ENCODE results near the gene PHLDB3. TPM values are rescaled to one million over a fixed set of nuclear protein-coding genes. Genes with fewer than 3 reads are reported as not detected.

PHLDB3 gene
- polyA plus RNA-seq, 1 donor from 2014 or later: 5.6 TPM

GRCh38 chr19:43474986-43475705 is 29.4 kb downstream of the PHLDB3 start:
- no peaks in the 10 kb centered on the region for H3K27me3 ChIP-seq (ENCODE audit: insufficient read depth, low read depth, low read length)
- no peak overlapping the region for H2AFZ ChIP-seq (ENCODE audit: low read depth, low read length)
- no peaks in the 10 kb centered on the region for H3K9me3 ChIP-seq (ENCODE audit: low read length)
- no peaks in the 10 kb centered on the region for H3F3A ChIP-seq (ENCODE audit: insufficient read depth, low read length, poor library complexity, severe bottlenecking)
- no peak overlapping the region for H3K4me2 ChIP-seq (ENCODE audit: low read length)
- peak overlapping the region; percentile 54 for H3K4me3 ChIP-seq (ENCODE audit: low read length)
- no peaks in the 10 kb centered on the region for H3K36me3 ChIP-seq (ENCODE audit: insufficient read depth, low read length)
- TF ChIP-seq MXI1 (conservative IDR thresholded peaks at IDR 0.05; ENCODE audit: poor library complexity, severe bottlenecking): no peak
- no peak for TF ChIP-seq CTCF (IDR thresholded peaks at IDR 0.05; ENCODE audit: poor library complexity, severe bottlenecking)
- no peak for TF ChIP-seq EZH2 (IDR thresholded peaks at IDR 0.05; ENCODE audit: borderline replicate concordance, insufficient read depth, low read length, poor library complexity, severe bottlenecking)
- TF ChIP-seq SMC3 (conservative IDR thresholded peaks at IDR 0.05; ENCODE audit: poor library complexity): no peak
- no peak for TF ChIP-seq TAF1 (IDR thresholded peaks at IDR 0.05; ENCODE audit: low read depth)
- no peak for TF ChIP-seq RAD21 (conservative IDR thresholded peaks at IDR 0.05)
- TF ChIP-seq POLR2AphosphoS5 (IDR thresholded peaks at IDR 0.05): no peak
- no peak for TF ChIP-seq EP300 (conservative IDR thresholded peaks at IDR 0.05; ENCODE audit: poor library complexity, severe bottlenecking)
- TF ChIP-seq REST (IDR thresholded peaks at IDR 0.05; ENCODE audit: borderline replicate concordance): no peak
- H3K79me2 ChIP-seq (replicated peaks; ENCODE audit: insufficient read depth, low read length): no peaks in the 10 kb centered on the region
- H3K9ac ChIP-seq (ENCODE audit: low read length): no peak overlapping the region
- no peaks in the 10 kb centered on the region for H3K9me2 ChIP-seq (ENCODE audit: insufficient read depth, low read length)
- H4K20me1 ChIP-seq (ENCODE audit: insufficient read depth): no peaks in the 10 kb centered on the region
- H3K27ac ChIP-seq (ENCODE audit: low read length): no peak overlapping the region

GRCh38 chr19:43474487-43474886 is 30.1 kb downstream of the PHLDB3 start:
- no peak overlapping the region for H3K9ac ChIP-seq (ENCODE audit: low read length)
- H3K9me2 ChIP-seq (ENCODE audit: insufficient read depth, low read length): no peaks in the 10 kb centered on the region
- TF ChIP-seq MXI1 (conservative IDR thresholded peaks at IDR 0.05; ENCODE audit: poor library complexity, severe bottlenecking): no peak
- TF ChIP-seq CTCF (IDR thresholded peaks at IDR 0.05; ENCODE audit: poor library complexity, severe bottlenecking): no peak
- TF ChIP-seq POLR2AphosphoS5 (IDR thresholded peaks at IDR 0.05): no peak
- TF ChIP-seq SMC3 (conservative IDR thresholded peaks at IDR 0.05; ENCODE audit: poor library complexity): no peak
- TF ChIP-seq EP300 (conservative IDR thresholded peaks at IDR 0.05; ENCODE audit: poor library complexity, severe bottlenecking): no peak
- TF ChIP-seq RAD21 (conservative IDR thresholded peaks at IDR 0.05): no peak
- no peak for TF ChIP-seq TAF1 (IDR thresholded peaks at IDR 0.05; ENCODE audit: low read depth)
- no peak for TF ChIP-seq REST (IDR thresholded peaks at IDR 0.05; ENCODE audit: borderline replicate concordance)
- TF ChIP-seq EZH2 (IDR thresholded peaks at IDR 0.05; ENCODE audit: borderline replicate concordance, insufficient read depth, low read length, poor library complexity, severe bottlenecking): no peak
- H3K79me2 ChIP-seq (replicated peaks; ENCODE audit: insufficient read depth, low read length): no peaks in the 10 kb centered on the region
- H2AFZ ChIP-seq (ENCODE audit: low read depth, low read length): no peak overlapping the region
- H3K27me3 ChIP-seq (ENCODE audit: insufficient read depth, low read depth, low read length): no peaks in the 10 kb centered on the region
- H3K27ac ChIP-seq (ENCODE audit: low read length): no peak overlapping the region
- no peaks in the 10 kb centered on the region for H3K36me3 ChIP-seq (ENCODE audit: insufficient read depth, low read length)
- no peaks in the 10 kb centered on the region for H4K20me1 ChIP-seq (ENCODE audit: insufficient read depth)
- no peak overlapping the region for H3K4me2 ChIP-seq (ENCODE audit: low read length)
- H3K9me3 ChIP-seq (ENCODE audit: low read length): no peaks in the 10 kb centered on the region
- H3F3A ChIP-seq (ENCODE audit: insufficient read depth, low read length, poor library complexity, severe bottlenecking): no peaks in the 10 kb centered on the region
- no peak overlapping the region for H3K4me3 ChIP-seq (ENCODE audit: low read length)

Data from neural cell (in vitro differentiated cells).